GM23248 (cell line): ENCODE measurements around the gene TGM2.

ENCODE experiments used
- EZH2 ChIP-seq: fragments of 200-600 bp; sonication (generic); IDR thresholded peaks from 2 replicates; pipeline ENCODE4 v1.6.1; 2018; ENCODE audit warnings: antibody characterized with exemption, mild to moderate bottlenecking; ENCODE audit not compliant: insufficient read depth, poor library complexity, severe bottlenecking
- EZH2phosphoT487 ChIP-seq: fragments of 200-600 bp; sonication (generic); IDR thresholded peaks from 2 replicates; pipeline ENCODE4 v1.6.1; 2018; ENCODE audit warnings: antibody characterized with exemption, moderate library complexity, mild to moderate bottlenecking, low read depth; ENCODE audit not compliant: insufficient read depth

DNA sequence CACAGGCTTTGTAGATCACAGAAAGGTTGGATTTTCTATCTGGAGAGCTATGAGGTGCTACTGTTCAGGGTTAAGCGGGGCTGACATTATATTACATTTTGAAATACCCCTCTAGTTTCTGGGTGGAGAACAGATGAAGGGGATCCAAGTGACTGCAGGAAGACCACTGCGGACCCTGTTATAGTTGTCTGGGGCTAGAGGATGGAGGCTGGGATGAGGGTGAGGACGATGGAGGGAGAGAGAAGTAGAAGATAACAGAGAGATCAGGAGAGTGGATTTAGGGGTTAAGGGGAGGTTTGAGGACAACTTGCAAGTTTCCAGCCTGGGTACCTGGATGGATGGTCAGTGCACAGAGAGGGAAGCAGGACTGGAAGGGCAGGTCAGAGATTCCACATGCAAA is 43.5 kb upstream of the TGM2 start:
- TF ChIP-seq EZH2phosphoT487 = no peak
- no peak for TF ChIP-seq EZH2
